ENCODE measurements around the gene TBATA. TPM values are rescaled to one million over a fixed set of nuclear protein-coding genes. Genes with fewer than 3 reads are reported as not detected.
A peak's percentile ranks its signal among the peaks of the same experiment; 100 is the strongest.

TBATA gene, protein sequence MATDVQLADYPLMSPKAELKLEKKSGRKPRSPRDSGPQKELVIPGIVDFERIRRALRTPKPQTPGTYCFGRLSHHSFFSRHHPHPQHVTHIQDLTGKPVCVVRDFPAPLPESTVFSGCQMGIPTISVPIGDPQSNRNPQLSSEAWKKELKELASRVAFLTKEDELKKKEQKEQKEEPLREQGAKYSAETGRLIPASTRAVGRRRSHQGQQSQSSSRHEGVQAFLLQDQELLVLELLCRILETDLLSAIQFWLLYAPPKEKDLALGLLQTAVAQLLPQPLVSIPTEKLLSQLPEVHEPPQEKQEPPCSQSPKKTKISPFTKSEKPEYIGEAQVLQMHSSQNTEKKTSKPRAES
- total RNA-seq (2014; rRNA removed) (not detected in 2 replicates), Bru-seq, nascent RNA (percentile 11 among the genes with signal in this experiment), BruChase-seq, experiment 1, labeled RNA remaining after a 6-hour chase (percentile 9 among the genes with signal in this experiment), BruChase-seq, experiment 2, labeled RNA remaining after a 2-hour chase (percentile 8 among the genes with signal in this experiment)
- long read RNA-seq: 0 reads

GRCh38 chr10:70785190-70785589 lies at the start of gene TBATA:
TSS of gene TBATA (minus strand) at chr10:70785377. CDS start at chr10:70783379, 1,998 bp downstream.
- H4K20me1 ChIP-seq (ENCODE audit: low read length): no peaks in the 10 kb centered on the region
- POLR2A ChIA-PET (ENCODE audit: unreplicated experiment): no interaction called here
- H3F3A ChIP-seq (ENCODE audit: low read length, unreplicated experiment): no peaks in the 10 kb centered on the region
- H3K27ac ChIP-seq (ENCODE audit: low read length): no peak within 1 kb of the TSS
- DNase-seq: no peak
- no TSS peak for BruUV-seq (replicated peaks)
- no peaks in the 10 kb centered on the region for H3K79me2 ChIP-seq (ENCODE audit: low read length)
- no peak within 1 kb of the TSS for H3K9ac ChIP-seq (ENCODE audit: low read length)
- CTCF ChIA-PET: no interaction called here
- H3K27me3 ChIP-seq (ENCODE audit: low read length): 0 out of 2 replicates have a peak, but pooled peaks cover 3% of the 10 kb centered on the region
- no peak within 1 kb of the TSS for H3K4me2 ChIP-seq (ENCODE audit: low read length)
- no peak within 1 kb of the TSS for H2AFZ ChIP-seq (ENCODE audit: low read length)
- H3K9me3 ChIP-seq (ENCODE audit: low read length): peaks cover 12% of the 10 kb centered on the region
- no peaks in the 10 kb centered on the region for H3K9me2 ChIP-seq (replicated peaks; ENCODE audit: low read length)
- TF ChIP-seq CTCF (conservative IDR thresholded peaks at IDR 0.05; ENCODE audit: low read depth, low read length): no peak
- no peak for TF ChIP-seq EZH2 (IDR thresholded peaks at IDR 0.05; ENCODE audit: low read length, unreplicated experiment)
- TF ChIP-seq EZH2phosphoT487 (IDR thresholded peaks at IDR 0.05; ENCODE audit: borderline replicate concordance, low read length): no peak
- H3K4me1 ChIP-seq (ENCODE audit: insufficient read depth, low read length): no peaks in the 10 kb centered on the region
- no peaks in the 10 kb centered on the region for H3K36me3 ChIP-seq (ENCODE audit: low read depth, low read length)
- no peak for ATAC-seq
- intact Hi-C loops (cut with micrococcal nuclease): no loop called here
- no peak within 1 kb of the TSS for H3K4me3 ChIP-seq (ENCODE audit: low read length)

DNA sequence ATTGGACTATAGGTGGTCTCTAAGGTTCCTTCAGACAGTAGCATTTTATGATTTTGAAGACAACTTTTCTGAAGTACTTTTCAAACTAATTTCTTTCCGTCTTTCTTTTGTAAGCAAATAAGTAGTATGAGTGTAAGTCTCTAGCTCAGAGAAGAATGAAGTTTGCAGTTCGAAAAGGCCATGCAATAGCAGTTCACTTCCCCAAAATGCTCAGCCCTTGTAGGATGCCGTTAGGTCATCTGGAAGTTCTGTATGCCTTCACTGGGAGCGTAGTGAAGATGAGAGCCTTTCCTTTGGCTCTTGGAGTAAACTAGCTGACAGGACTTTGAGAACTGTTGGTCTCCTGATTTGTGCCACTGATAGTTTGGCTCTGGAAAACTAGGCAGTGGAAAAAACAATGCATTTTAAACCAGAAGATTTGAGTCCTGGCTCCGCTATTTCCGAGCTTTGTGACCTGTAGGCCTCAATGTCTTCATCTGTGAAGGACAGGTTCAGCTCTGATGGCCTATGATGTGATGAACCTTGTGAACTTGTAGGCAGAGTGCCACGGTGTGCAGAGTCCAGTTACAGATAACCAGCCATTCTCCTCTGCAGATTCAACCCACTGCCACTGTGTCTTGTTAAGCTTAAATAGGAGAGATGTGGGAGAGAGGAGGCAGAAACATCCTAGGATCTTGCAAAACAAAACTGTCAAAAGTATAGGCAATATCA lies 49.4 kb upstream of the TBATA start:
- no peak overlapping the region for H3K4me3 ChIP-seq (ENCODE audit: low read length)
- no peaks in the 10 kb centered on the region for H3K27me3 ChIP-seq (ENCODE audit: low read length)
- peaks cover 15% of the 10 kb centered on the region for H3F3A ChIP-seq (ENCODE audit: low read length, unreplicated experiment)
- intact Hi-C loops (cut with micrococcal nuclease): no loop called here
- ChIA-PET POLR2A (ENCODE audit: unreplicated experiment) (interaction anchor here (0.6 kb wide), 1 partner anchor 644 kb away, joined by 7 read pairs; no protein-coding TSS in a partner anchor), CTCF (no interaction called here)
- no peak overlapping the region for H3K9ac ChIP-seq (ENCODE audit: low read length)
- H3K9me3 ChIP-seq (ENCODE audit: low read length): no peaks in the 10 kb centered on the region
- DNase-seq (no peak), ATAC-seq (no peak)
- no peak overlapping the region for H3K27ac ChIP-seq (ENCODE audit: low read length)
- TF ChIP-seq CTCF (conservative IDR thresholded peaks at IDR 0.05; ENCODE audit: low read depth, low read length) (no peak), EZH2phosphoT487 (IDR thresholded peaks at IDR 0.05; ENCODE audit: borderline replicate concordance, low read length) (no peak), EZH2 (IDR thresholded peaks at IDR 0.05; ENCODE audit: low read length, unreplicated experiment) (no peak)
- H3K79me2 ChIP-seq (ENCODE audit: low read length): peaks cover 81% of the 10 kb centered on the region
- no peak overlapping the region for H3K4me2 ChIP-seq (ENCODE audit: low read length)
- BruUV-seq (replicated peaks): no TSS peak
- peaks cover 49% of the 10 kb centered on the region for H3K4me1 ChIP-seq (ENCODE audit: insufficient read depth, low read length)
- no peaks in the 10 kb centered on the region for H4K20me1 ChIP-seq (ENCODE audit: low read length)
- H2AFZ ChIP-seq (ENCODE audit: low read length): no peak overlapping the region
- H3K36me3 ChIP-seq (ENCODE audit: low read depth, low read length): peaks cover 32% of the 10 kb centered on the region
- H3K9me2 ChIP-seq (replicated peaks; ENCODE audit: low read length): no peaks in the 10 kb centered on the region

Data from PC-3 (cell line).